NB4 (cell line): ENCODE results near the gene OSMR.

Experiments used
- DNase-seq: peaks from one replicate; pipeline ENCODE4 v3.0.0; 2010; ENCODE audit warnings: low read depth
- H3K4me3 ChIP-seq: one replicate; pipeline ENCODE4 v1.5.1; 2011; ENCODE audit warnings: mild to moderate bottlenecking, low read depth, low read length, moderate library complexity
- CTCF ChIP-seq: IDR thresholded peaks from one replicate; pipeline ENCODE4 v1.5.1; 2012; ENCODE audit warnings: low read depth, low read length
- MAX ChIP-seq: IDR thresholded peaks from 2 replicates; pipeline ENCODE4 v1.6.1; 2011; ENCODE audit warnings: low read depth, low read length
- MYC ChIP-seq: IDR thresholded peaks from 2 replicates; pipeline ENCODE4 v1.6.1; 2011; ENCODE audit warnings: low read depth, low read length
- POLR2A ChIP-seq: IDR thresholded peaks from 2 replicates; pipeline ENCODE4 v1.6.1; 2011; ENCODE audit warnings: mild to moderate bottlenecking; ENCODE audit not compliant: insufficient read length; ENCODE audit errors: extremely low read depth

Gene OSMR

GRCh38 chr5:38814879-38815278 lies 30.9 kb upstream of the OSMR start:
- no peak overlapping the region for H3K4me3 ChIP-seq
- DNase-seq = no peak
- TF ChIP-seq CTCF (no peak), POLR2A (no peak), MYC (no peak), MAX (no peak)

- no peak for DNase-seq
- no peak for TF ChIP-seq MYC
- no peak for TF ChIP-seq POLR2A
- TF ChIP-seq MAX = no peak
- TF ChIP-seq CTCF = no peak
- no peak overlapping the region for H3K4me3 ChIP-seq
Observed at GRCh38 chr5:38816083-38817030, 29.5 kb upstream of the OSMR start.

GRCh38 chr5:38821679-38822078 lies 24.1 kb upstream of the OSMR start:
- no peak for TF ChIP-seq CTCF
- no peak for TF ChIP-seq MYC
- TF ChIP-seq POLR2A = no peak
- TF ChIP-seq MAX = no peak
- no peak overlapping the region for H3K4me3 ChIP-seq
- no peak for DNase-seq

- H3K4me3 ChIP-seq = no peak overlapping the region
- no peak for TF ChIP-seq CTCF
- no peak for TF ChIP-seq MYC
- no peak for TF ChIP-seq MAX
- no peak for TF ChIP-seq POLR2A
- DNase-seq = no peak
Observed at GRCh38 chr5:38823503-38823902, 22.3 kb upstream of the OSMR start.

- DNase-seq = no peak
- TF ChIP-seq CTCF (no peak), MAX (no peak), POLR2A (no peak), MYC (no peak)
- H3K4me3 ChIP-seq = no peak overlapping the region
Observed at GRCh38 chr5:38824821-38825220, 21.0 kb upstream of the OSMR start.
